Measurements from ENCODE around the gene ATP8B3. TPM values are rescaled to one million over a fixed set of nuclear protein-coding genes. Genes with fewer than 3 reads are reported as not detected.

ATP8B3 gene
- total RNA-seq, 1 experiment from 2014 or later: 8.7 TPM

DNA sequence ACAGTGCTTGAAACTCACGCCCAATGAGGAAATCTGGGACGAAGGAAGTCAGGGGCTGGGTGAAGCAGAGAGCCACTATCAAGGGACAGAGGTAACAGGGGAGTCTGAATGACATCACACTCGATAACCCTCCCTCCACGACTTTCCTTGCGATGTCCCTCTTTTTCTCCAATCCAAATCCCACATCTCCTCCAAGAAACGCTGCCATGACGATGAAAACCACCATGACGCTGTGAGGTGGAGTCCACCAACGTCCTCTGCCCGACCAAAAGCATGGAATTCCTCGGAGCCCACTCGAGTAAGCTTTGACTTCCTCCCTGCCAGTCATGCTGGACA lies 35.2 kb upstream of the ATP8B3 start:
- intact Hi-C loops (cut with micrococcal nuclease; ENCODE audit: unreplicated experiment): loop anchor here (5.0 kb wide), 1 partner anchor 175 kb away; no protein-coding TSS in a partner anchor
- peaks cover 3% of the 10 kb centered on the region for H3K36me3 ChIP-seq (ENCODE audit: insufficient read depth, low read length, poor library complexity, severe bottlenecking)
- CTCF ChIA-PET: no interaction called here
- TSS peak; percentile 44 for BruUV-seq (replicated peaks)
- POLR2A ChIA-PET (ENCODE audit: low non-redundant PET): interaction anchor here (0.6 kb wide), 1 partner anchor 8 kb away, joined by 4 read pairs; no protein-coding TSS in a partner anchor
- peaks cover 24% of the 10 kb centered on the region for H3K4me1 ChIP-seq (ENCODE audit: insufficient read depth, low read length, poor library complexity, severe bottlenecking)
- H3K9me3 ChIP-seq (ENCODE audit: low read depth, low read length, poor library complexity, severe bottlenecking): no peaks in the 10 kb centered on the region
- no peak for DNase-seq (ENCODE audit: low spot score)
- peak overlapping the region; percentile 99 for H3K4me3 ChIP-seq (ENCODE audit: low read depth, low read length, poor library complexity, severe bottlenecking)
- no peaks in the 10 kb centered on the region for H3K27me3 ChIP-seq (replicated peaks; ENCODE audit: insufficient read depth, low read depth, low read length, poor library complexity)
- peak overlapping the region; percentile 100 for H3K27ac ChIP-seq (ENCODE audit: low read depth, low read length, poor library complexity, severe bottlenecking)
- no peak for TF ChIP-seq EZH2 (IDR thresholded peaks at IDR 0.05; ENCODE audit: borderline replicate concordance, low read depth, low read length, poor library complexity, severe bottlenecking)
- TF ChIP-seq, protein P1, sequence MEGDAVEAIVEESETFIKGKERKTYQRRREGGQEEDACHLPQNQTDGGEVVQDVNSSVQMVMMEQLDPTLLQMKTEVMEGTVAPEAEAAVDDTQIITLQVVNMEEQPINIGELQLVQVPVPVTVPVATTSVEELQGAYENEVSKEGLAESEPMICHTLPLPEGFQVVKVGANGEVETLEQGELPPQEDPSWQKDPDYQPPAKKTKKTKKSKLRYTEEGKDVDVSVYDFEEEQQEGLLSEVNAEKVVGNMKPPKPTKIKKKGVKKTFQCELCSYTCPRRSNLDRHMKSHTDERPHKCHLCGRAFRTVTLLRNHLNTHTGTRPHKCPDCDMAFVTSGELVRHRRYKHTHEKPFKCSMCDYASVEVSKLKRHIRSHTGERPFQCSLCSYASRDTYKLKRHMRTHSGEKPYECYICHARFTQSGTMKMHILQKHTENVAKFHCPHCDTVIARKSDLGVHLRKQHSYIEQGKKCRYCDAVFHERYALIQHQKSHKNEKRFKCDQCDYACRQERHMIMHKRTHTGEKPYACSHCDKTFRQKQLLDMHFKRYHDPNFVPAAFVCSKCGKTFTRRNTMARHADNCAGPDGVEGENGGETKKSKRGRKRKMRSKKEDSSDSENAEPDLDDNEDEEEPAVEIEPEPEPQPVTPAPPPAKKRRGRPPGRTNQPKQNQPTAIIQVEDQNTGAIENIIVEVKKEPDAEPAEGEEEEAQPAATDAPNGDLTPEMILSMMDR (conservative IDR thresholded peaks at IDR 0.05; ENCODE audit: low read depth, low read length): no peak

DNA sequence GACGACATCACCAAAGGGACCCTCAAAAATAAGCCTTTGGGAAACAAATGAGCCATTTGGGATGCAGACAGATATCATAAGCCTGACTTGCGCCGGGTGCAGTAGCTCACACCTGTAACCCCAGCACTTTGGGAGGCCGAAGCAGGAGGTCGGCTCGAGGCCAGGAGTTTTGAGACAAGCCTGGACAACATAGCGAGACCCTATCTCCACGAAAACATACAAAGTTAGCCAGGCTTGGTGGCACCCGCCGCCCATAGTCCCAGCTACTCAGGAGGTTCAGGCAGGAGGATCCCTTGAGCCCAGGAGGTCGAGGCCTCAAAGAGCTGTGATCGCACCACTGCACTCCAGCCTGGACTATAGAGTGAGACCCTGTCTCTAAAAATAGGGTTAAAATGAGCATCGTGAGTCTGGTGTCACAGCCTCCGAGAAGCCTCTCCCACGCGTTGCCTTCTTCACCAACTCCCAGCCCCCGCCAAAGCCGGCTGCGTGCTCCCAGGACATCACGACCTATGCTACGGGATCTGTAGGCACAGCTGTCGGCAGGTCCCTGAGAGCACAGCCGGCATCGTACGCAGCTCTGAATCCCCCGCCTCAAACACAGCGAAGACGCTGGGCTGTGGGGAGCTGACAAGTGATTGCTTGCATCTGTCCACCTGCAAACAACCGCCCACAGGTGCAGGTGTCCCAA lies 34.6 kb upstream of the ATP8B3 start:
- Histone ChIP-seq H3K27me3 (replicated peaks; ENCODE audit: insufficient read depth, low read depth, low read length, poor library complexity) (no peaks in the 10 kb centered on the region), H3K4me3 (ENCODE audit: low read depth, low read length, poor library complexity, severe bottlenecking) (peak overlapping the region; percentile 99), H3K36me3 (ENCODE audit: insufficient read depth, low read length, poor library complexity, severe bottlenecking) (peaks cover 3% of the 10 kb centered on the region), H3K27ac (ENCODE audit: low read depth, low read length, poor library complexity, severe bottlenecking) (peak overlapping the region; percentile 100), H3K4me1 (ENCODE audit: insufficient read depth, low read length, poor library complexity, severe bottlenecking) (peaks cover 17% of the 10 kb centered on the region), H3K9me3 (ENCODE audit: low read depth, low read length, poor library complexity, severe bottlenecking) (no peaks in the 10 kb centered on the region)
- BruUV-seq (replicated peaks): no TSS peak
- no peak for TF ChIP-seq EZH2 (IDR thresholded peaks at IDR 0.05; ENCODE audit: borderline replicate concordance, low read depth, low read length, poor library complexity, severe bottlenecking)
- TF ChIP-seq, protein P1 (conservative IDR thresholded peaks at IDR 0.05; ENCODE audit: low read depth, low read length): no peak
- intact Hi-C loops (cut with micrococcal nuclease; ENCODE audit: unreplicated experiment): loop anchor here (5.0 kb wide), 1 partner anchor 174 kb away; no protein-coding TSS in a partner anchor
- POLR2A ChIA-PET (ENCODE audit: low non-redundant PET): interaction anchor here (0.6 kb wide), 1 partner anchor 7 kb away, joined by 4 read pairs; no protein-coding TSS in a partner anchor
- no peak for DNase-seq (ENCODE audit: low spot score)
- CTCF ChIA-PET: interaction anchor here (0.6 kb wide), 1 partner anchor 1581 kb away, joined by 3 read pairs; no protein-coding TSS in a partner anchor

DNA sequence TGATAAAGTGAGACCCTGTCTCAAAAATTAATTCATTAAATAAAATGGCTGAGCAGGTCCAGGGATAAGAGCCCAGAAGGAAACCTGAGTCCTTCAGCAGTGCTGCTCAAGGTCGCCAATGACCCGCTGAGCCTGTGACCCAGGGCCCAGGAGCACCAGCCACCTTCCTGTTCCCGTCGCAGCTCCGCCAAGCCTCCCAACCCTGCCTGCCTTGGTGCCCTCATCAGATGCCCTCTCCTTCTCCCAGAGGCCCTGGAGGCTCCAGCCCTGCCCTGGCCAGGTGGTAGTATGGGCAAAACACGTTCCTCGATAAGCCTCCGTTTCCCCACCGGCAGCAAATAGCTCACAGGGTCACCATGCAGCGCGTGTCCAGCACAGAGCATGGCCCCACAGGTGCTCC lies 33.6 kb upstream of the ATP8B3 start:
- CTCF ChIA-PET: no interaction called here

More for the DNA sequence above, 33.6 kb upstream of the ATP8B3 start:
- POLR2A ChIA-PET (ENCODE audit: low non-redundant PET): no interaction called here
- TF ChIP-seq, protein P1 (conservative IDR thresholded peaks at IDR 0.05; ENCODE audit: low read depth, low read length): no peak
- TF ChIP-seq EZH2 (IDR thresholded peaks at IDR 0.05; ENCODE audit: borderline replicate concordance, low read depth, low read length, poor library complexity, severe bottlenecking): no peak
- Histone ChIP-seq H3K27ac (ENCODE audit: low read depth, low read length, poor library complexity, severe bottlenecking) (no peak overlapping the region), H3K4me1 (ENCODE audit: insufficient read depth, low read length, poor library complexity, severe bottlenecking) (peaks cover 13% of the 10 kb centered on the region), H3K27me3 (replicated peaks; ENCODE audit: insufficient read depth, low read depth, low read length, poor library complexity) (no peaks in the 10 kb centered on the region), H3K36me3 (ENCODE audit: insufficient read depth, low read length, poor library complexity, severe bottlenecking) (peaks cover 3% of the 10 kb centered on the region), H3K9me3 (ENCODE audit: low read depth, low read length, poor library complexity, severe bottlenecking) (no peaks in the 10 kb centered on the region), H3K4me3 (ENCODE audit: low read depth, low read length, poor library complexity, severe bottlenecking) (no peak overlapping the region)
- intact Hi-C loops (cut with micrococcal nuclease; ENCODE audit: unreplicated experiment): loop anchor here (5.0 kb wide), 1 partner anchor 173 kb away; no protein-coding TSS in a partner anchor
- no TSS peak for BruUV-seq (replicated peaks)
- DNase-seq (ENCODE audit: low spot score): no peak
